ENCODE measurements around the gene IDH3G.
"Not testable (repeated sequence)": the region's sequence is repeated elsewhere in the genome, so short reads cannot be mapped to it uniquely, and the experiment has no call there.

Gene IDH3G

DNA sequence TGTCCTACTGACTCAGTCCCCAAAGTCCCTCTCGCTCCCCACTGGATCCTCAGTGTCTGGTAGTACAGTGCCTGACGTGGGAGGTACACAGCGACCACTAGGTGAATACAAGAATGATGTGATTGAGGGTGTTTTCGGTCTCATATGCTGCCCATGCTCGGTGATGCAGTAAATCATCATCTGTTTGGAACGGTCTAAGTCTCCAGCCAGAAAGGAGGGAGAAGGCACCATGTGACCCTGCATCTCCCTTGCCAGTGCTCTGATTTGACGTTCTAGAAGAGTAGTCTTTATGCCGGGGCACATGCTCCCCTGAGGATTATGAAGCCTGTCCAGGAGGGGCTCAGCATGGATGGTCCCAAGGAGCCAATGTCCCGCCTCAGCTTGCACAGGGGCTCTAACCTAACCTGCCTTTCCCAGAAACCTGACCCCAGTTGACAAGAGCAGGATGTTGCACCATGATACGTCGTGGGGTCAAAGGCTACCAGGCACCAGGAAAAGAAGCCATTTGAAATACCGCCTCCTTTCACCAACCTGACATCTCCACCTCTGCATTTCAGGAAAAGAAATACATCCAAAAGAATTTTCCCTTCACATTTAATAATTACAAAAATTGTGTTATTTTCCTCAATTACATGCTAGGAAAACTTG is 43.9 kb downstream of the IDH3G start (continued):
- TF ChIP-seq ZNF184 (tag by site-specific recombination; IDR thresholded peaks at IDR 0.05): no peak
- TF ChIP-seq ZNF560 (tag by site-specific recombination; IDR thresholded peaks at IDR 0.05; ENCODE audit: borderline replicate concordance): no peak
- TF ChIP-seq ZNF596 (tag by site-specific recombination; IDR thresholded peaks at IDR 0.05): no peak
- TF ChIP-seq, protein P1, sequence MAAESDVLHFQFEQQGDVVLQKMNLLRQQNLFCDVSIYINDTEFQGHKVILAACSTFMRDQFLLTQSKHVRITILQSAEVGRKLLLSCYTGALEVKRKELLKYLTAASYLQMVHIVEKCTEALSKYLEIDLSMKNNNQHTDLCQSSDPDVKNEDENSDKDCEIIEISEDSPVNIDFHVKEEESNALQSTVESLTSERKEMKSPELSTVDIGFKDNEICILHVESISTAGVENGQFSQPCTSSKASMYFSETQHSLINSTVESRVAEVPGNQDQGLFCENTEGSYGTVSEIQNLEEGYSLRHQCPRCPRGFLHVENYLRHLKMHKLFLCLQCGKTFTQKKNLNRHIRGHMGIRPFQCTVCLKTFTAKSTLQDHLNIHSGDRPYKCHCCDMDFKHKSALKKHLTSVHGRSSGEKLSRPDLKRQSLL (tag by site-specific recombination; IDR thresholded peaks at IDR 0.05): no peak
- TF ChIP-seq ZNF416 (tag by site-specific recombination; IDR thresholded peaks at IDR 0.05): no peak

DNA sequence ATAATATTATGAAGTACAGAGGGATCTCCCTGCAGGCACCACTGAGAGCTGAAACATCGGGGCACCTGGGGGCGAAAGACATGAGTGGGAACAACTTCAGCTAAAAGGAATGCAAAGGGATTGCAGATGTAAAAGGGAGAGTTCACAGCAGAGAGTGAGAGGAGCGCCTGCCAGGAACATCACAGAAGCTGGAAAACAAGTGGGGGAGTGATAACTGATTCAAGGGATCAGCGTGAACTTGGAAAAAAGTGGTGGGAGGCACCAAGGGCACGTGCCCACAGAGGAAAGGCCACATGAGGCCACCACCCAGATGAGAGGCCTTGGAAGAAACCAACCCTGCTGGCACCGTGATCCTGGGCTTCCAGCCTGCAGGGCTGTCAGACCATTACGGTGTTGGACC is 45.2 kb downstream of the IDH3G start:
- peak; percentile 95 for TF ChIP-seq ZNF548 (tag by site-specific recombination; IDR thresholded peaks at IDR 0.05)
- H3K4me1 ChIP-seq (ENCODE audit: control insufficient read depth, insufficient read depth, low read length); H3K9me3 ChIP-seq (ENCODE audit: control insufficient read depth, insufficient read depth, low read depth, low read length); H3K4me3 ChIP-seq (ENCODE audit: low read depth, low read length); H3K36me3 ChIP-seq (ENCODE audit: control insufficient read depth in 2 of 2, insufficient read depth in 1 of 2, low read length in 2 of 2); POLR2A ChIA-PET; H3K27ac ChIP-seq (ENCODE audit: extremely low read depth, low read depth, low read length): not testable (repeated sequence)
- CTCF ChIA-PET: interaction anchor here (0.7 kb wide), 1 partner anchor 62 kb away, joined by 3 read pairs; no protein-coding TSS in a partner anchor

DNA sequence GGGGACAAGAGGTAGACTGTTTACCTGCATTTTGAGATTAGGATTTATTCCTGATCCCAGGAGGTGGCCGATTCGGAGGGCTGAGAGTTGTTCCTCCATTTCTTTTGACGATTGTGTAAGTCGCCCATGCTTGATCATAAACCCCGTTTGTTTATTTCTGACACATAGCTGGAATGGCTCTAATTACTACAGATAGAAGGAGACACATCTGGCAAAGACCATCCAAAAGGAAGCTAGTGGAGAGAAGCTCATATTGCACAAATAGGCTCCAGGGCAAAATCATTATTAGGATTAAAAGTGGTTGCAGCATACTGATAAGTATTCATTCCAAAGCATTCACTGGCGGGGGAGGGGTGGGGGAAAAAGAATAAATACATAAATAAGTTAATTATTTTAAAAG is 47.2 kb downstream of the IDH3G start:
- POLR2A ChIA-PET: not testable (repeated sequence)

DNA sequence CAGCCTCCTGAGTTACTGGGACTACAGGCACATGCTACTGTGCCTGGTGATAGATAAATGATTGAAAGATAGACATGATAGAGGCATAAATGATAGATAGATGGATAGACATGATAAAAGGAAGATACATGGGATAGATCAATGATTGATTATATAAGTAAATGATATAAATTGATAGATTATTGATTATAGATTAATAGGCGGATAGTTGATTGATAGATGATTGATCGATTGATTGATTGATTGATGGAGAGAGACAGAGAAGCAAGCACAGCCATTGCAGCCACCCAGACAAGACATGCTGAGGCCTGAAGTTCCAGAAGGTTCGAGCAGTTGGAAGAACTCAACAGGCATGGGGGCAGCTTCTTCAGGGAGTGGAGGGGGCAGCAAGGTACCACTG is 47.8 kb downstream of the IDH3G start:
- Histone ChIP-seq H3K9me3 (ENCODE audit: control insufficient read depth, insufficient read depth, low read depth, low read length) (no peaks in the 10 kb centered on the region), H3K36me3 (ENCODE audit: control insufficient read depth in 2 of 2, insufficient read depth in 1 of 2, low read length in 2 of 2) (no peaks in the 10 kb centered on the region), H3K4me1 (ENCODE audit: control insufficient read depth, insufficient read depth, low read length) (no peaks in the 10 kb centered on the region), H3K27ac (ENCODE audit: extremely low read depth, low read depth, low read length) (no peak overlapping the region), H3K4me3 (ENCODE audit: low read depth, low read length) (no peak overlapping the region)
- ChIA-PET POLR2A (no interaction called here), CTCF (no interaction called here)
- TF ChIP-seq, protein P2, sequence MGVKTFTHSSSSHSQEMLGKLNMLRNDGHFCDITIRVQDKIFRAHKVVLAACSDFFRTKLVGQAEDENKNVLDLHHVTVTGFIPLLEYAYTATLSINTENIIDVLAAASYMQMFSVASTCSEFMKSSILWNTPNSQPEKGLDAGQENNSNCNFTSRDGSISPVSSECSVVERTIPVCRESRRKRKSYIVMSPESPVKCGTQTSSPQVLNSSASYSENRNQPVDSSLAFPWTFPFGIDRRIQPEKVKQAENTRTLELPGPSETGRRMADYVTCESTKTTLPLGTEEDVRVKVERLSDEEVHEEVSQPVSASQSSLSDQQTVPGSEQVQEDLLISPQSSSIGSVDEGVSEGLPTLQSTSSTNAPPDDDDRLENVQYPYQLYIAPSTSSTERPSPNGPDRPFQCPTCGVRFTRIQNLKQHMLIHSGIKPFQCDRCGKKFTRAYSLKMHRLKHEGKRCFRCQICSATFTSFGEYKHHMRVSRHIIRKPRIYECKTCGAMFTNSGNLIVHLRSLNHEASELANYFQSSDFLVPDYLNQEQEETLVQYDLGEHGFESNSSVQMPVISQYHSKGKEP (tag by site-specific recombination; IDR thresholded peaks at IDR 0.05): no peak
- no peak for TF ChIP-seq ZNF211 (tag by site-specific recombination; IDR thresholded peaks at IDR 0.05; ENCODE audit: low read depth)
- TF ChIP-seq TRIM28 (IDR thresholded peaks at IDR 0.05; ENCODE audit: borderline replicate concordance, low read length): no peak
- TF ChIP-seq FEZF1 (tag by site-specific recombination; IDR thresholded peaks at IDR 0.05): no peak
- no peak for TF ChIP-seq ZFP41 (tag by site-specific recombination; IDR thresholded peaks at IDR 0.05; ENCODE audit: borderline replicate concordance)
- TF ChIP-seq MEIS1 (CRISPR knock-in tag; IDR thresholded peaks at IDR 0.05; ENCODE audit: borderline replicate concordance): no peak
- TF ChIP-seq, protein P3, sequence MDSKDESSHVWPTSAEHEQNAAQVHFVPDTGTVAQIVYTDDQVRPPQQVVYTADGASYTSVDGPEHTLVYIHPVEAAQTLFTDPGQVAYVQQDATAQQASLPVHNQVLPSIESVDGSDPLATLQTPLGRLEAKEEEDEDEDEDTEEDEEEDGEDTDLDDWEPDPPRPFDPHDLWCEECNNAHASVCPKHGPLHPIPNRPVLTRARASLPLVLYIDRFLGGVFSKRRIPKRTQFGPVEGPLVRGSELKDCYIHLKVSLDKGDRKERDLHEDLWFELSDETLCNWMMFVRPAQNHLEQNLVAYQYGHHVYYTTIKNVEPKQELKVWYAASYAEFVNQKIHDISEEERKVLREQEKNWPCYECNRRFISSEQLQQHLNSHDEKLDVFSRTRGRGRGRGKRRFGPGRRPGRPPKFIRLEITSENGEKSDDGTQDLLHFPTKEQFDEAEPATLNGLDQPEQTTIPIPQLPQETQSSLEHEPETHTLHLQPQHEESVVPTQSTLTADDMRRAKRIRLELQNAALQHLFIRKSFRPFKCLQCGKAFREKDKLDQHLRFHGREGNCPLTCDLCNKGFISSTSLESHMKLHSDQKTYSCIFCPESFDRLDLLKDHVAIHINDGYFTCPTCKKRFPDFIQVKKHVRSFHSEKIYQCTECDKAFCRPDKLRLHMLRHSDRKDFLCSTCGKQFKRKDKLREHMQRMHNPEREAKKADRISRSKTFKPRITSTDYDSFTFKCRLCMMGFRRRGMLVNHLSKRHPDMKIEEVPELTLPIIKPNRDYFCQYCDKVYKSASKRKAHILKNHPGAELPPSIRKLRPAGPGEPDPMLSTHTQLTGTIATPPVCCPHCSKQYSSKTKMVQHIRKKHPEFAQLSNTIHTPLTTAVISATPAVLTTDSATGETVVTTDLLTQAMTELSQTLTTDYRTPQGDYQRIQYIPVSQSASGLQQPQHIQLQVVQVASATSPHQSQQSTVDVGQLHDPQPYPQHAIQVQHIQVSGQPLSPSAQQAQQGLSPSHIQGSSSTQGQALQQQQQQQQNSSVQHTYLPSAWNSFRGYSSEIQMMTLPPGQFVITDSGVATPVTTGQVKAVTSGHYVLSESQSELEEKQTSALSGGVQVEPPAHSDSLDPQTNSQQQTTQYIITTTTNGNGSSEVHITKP (tag by site-specific recombination; IDR thresholded peaks at IDR 0.05): no peak
- TF ChIP-seq ZNF623 (tag by site-specific recombination; IDR thresholded peaks at IDR 0.05): no peak
- no peak for TF ChIP-seq KLF8 (tag by site-specific recombination; IDR thresholded peaks at IDR 0.05)
- TF ChIP-seq ZNF214 (tag by site-specific recombination; IDR thresholded peaks at IDR 0.05; ENCODE audit: borderline replicate concordance): no peak

More for the DNA sequence above, 47.2 kb downstream of the IDH3G start:
- H3K4me1 ChIP-seq (ENCODE audit: control insufficient read depth, insufficient read depth, low read length); H3K4me3 ChIP-seq (ENCODE audit: low read depth, low read length); H3K27ac ChIP-seq (ENCODE audit: extremely low read depth, low read depth, low read length); H3K36me3 ChIP-seq (ENCODE audit: control insufficient read depth in 2 of 2, insufficient read depth in 1 of 2, low read length in 2 of 2); H3K9me3 ChIP-seq (ENCODE audit: control insufficient read depth, insufficient read depth, low read depth, low read length); CTCF ChIA-PET: not testable (repeated sequence)

DNA sequence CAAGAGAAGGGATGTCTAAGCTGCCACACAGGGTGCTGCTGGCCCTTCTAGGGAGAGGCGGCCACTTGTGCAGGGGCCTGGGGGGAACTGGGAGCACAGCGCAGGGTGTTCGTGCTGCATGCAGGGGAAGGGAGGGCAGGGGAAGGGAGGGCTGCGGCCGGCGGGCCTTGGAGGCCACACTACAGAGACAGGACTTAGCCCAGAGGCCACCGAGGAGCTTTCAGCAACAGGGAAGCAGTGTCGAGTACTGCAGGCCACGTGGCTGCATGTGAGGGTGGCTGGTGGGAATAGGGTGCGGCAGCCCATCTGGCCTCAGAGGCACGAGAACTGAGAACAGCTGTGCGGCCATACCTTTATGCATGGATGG is 49.1 kb downstream of the IDH3G start:
- POLR2A ChIA-PET; H3K9me3 ChIP-seq (ENCODE audit: control insufficient read depth, insufficient read depth, low read depth, low read length); H3K4me1 ChIP-seq (ENCODE audit: control insufficient read depth, insufficient read depth, low read length); H3K4me3 ChIP-seq (ENCODE audit: low read depth, low read length); H3K36me3 ChIP-seq (ENCODE audit: control insufficient read depth in 2 of 2, insufficient read depth in 1 of 2, low read length in 2 of 2); H3K27ac ChIP-seq (ENCODE audit: extremely low read depth, low read depth, low read length): not testable (repeated sequence)
- CTCF ChIA-PET: interaction anchor here (0.6 kb wide), 1 partner anchor 179 kb away, joined by 3 read pairs; no protein-coding TSS in a partner anchor

All from HEK293 (cell line).